NOMO-1 treated with dmso at 0.1 percent for 144 hours (cell line): ENCODE results near the gene GLI3.

Experiments
- DNase-seq: peaks from one replicate; lab custom pipeline; 2025; ENCODE audit not compliant: unreplicated experiment; lab: John Stamatoyannopoulos, UW

GLI3 gene

GRCh38 chr7:42106562-42106961 is 130.4 kb downstream of the GLI3 start:
- no peak for DNase-seq

GRCh38 chr7:42105554-42106358 is 131.3 kb downstream of the GLI3 start:
- no peak for DNase-seq

- no peak for DNase-seq
Observed at GRCh38 chr7:42104694-42105093, 132.3 kb downstream of the GLI3 start.

- no peak for DNase-seq
Observed at GRCh38 chr7:42104231-42104630, 132.8 kb downstream of the GLI3 start.

GRCh38 chr7:42103456-42103855 is 133.6 kb downstream of the GLI3 start:
- DNase-seq = no peak

GRCh38 chr7:42103020-42103419 is 134.0 kb downstream of the GLI3 start:
- no peak for DNase-seq

GRCh38 chr7:42102301-42102700 is 134.7 kb downstream of the GLI3 start:
- DNase-seq = no peak

GRCh38 chr7:42100156-42100508 is 136.9 kb downstream of the GLI3 start:
- no peak for DNase-seq

- no peak for DNase-seq
Observed at GRCh38 chr7:42099470-42100155, 137.4 kb downstream of the GLI3 start.

- DNase-seq = no peak
Observed at GRCh38 chr7:42099066-42099465, 137.9 kb downstream of the GLI3 start.

- no peak for DNase-seq
Observed at GRCh38 chr7:42097752-42098151, 139.3 kb downstream of the GLI3 start.

- DNase-seq = no peak
Observed at GRCh38 chr7:42096681-42097561, 140.1 kb downstream of the GLI3 start.

GRCh38 chr7:42096268-42096667 is 140.7 kb downstream of the GLI3 start:
- no peak for DNase-seq

- DNase-seq = no peak
Observed at GRCh38 chr7:42095791-42096190, 141.2 kb downstream of the GLI3 start.

GRCh38 chr7:42093349-42093905 is 143.6 kb downstream of the GLI3 start:
- no peak for DNase-seq

- DNase-seq = no peak
Observed at GRCh38 chr7:42091461-42092291, 145.3 kb downstream of the GLI3 start.

GRCh38 chr7:42090806-42091205 is 146.2 kb downstream of the GLI3 start:
- no peak for DNase-seq

- DNase-seq = no peak
Observed at GRCh38 chr7:42090056-42090455, 147.0 kb downstream of the GLI3 start.

- no peak for DNase-seq
Observed at GRCh38 chr7:42087616-42088015, 149.4 kb downstream of the GLI3 start.

- no peak for DNase-seq
Observed at GRCh38 chr7:42085531-42085930, 151.5 kb downstream of the GLI3 start.
